NB4 (cell line): Measurements from ENCODE around the gene PRAMEF11.
"Not testable (repeated sequence)": the region's sequence is repeated elsewhere in the genome, so short reads cannot be mapped to it uniquely, and the experiment has no call there.

Experiments used
- DNase-seq: peaks from one replicate; pipeline ENCODE4 v3.0.0; 2010; ENCODE audit warnings: low read depth
- H3K4me3 ChIP-seq: one replicate; pipeline ENCODE4 v1.5.1; 2011; ENCODE audit warnings: mild to moderate bottlenecking, low read depth, low read length, moderate library complexity
- CTCF ChIP-seq: IDR thresholded peaks from one replicate; pipeline ENCODE4 v1.5.1; 2012; ENCODE audit warnings: low read depth, low read length
- MYC ChIP-seq: IDR thresholded peaks from 2 replicates; pipeline ENCODE4 v1.6.1; 2011; ENCODE audit warnings: low read depth, low read length
- POLR2A ChIP-seq: IDR thresholded peaks from 2 replicates; pipeline ENCODE4 v1.6.1; 2011; ENCODE audit warnings: mild to moderate bottlenecking; ENCODE audit not compliant: insufficient read length; ENCODE audit errors: extremely low read depth
- TF ChIP-seq, protein P1 (sequence below): IDR thresholded peaks from 2 replicates; pipeline ENCODE4 v1.6.1; 2011; ENCODE audit warnings: low read depth, low read length

PRAMEF11 gene

GRCh38 chr1:12831310-12831709 is at the start of gene PRAMEF11:
Gene PRAMEF11, minus strand, starts transcription at chr1:12831410. Its CDS starts 2,621 bp downstream, at chr1:12828789.
- not testable (repeated sequence) for H3K4me3 ChIP-seq, DNase-seq

DNA sequence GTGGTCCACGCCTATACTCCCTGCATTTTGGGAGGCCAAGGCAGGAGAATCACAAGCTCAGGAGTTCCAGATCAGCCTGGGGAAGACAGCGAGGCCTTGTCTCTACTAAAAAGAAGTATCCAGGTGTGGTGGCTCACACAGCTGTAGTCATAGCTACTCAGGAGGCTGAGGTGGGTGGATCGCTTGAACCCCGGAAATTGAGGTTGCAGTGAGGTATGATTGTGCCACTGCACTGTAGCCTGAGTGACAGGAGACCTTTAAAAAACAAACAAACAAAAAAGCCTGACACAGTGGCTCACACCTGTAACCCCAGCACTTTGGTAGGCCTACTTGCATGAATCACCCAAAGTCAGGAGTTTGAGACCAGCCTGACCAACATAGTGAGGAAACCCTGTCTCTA is 47.2 kb upstream of the PRAMEF11 start:
- not testable (repeated sequence) for DNase-seq, H3K4me3 ChIP-seq

GRCh38 chr1:12863131-12863880 is 32.1 kb upstream of the PRAMEF11 start:
- H3K4me3 ChIP-seq, DNase-seq: not testable (repeated sequence)

DNA sequence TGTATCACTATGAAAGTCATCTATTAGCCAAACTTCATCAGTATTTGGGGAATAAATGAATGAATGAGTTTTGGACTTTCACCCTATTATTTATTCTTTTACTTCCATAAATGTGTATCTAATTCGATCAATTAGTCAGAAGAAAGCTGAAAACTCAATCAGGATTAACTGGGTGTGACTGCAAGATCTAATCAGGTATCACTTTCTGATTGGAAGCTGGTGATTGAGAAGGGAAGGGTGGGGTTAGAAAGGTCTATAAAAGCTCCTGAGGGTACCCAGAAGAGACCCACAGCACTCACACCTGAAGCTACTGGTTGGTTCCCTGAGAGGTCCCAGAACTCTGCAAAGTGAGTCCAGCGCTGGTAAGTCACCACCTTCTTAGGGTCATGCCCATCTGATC is 25.6 kb upstream of the PRAMEF11 start, which contains the start of gene PRAMEF2:
Gene PRAMEF2, plus strand, starts transcription at position 301 of the 400 bp plus-strand sequence. CDS start 1,924 bp downstream, outside the sequence.
- DNase-seq, H3K4me3 ChIP-seq: not testable (repeated sequence)

DNA sequence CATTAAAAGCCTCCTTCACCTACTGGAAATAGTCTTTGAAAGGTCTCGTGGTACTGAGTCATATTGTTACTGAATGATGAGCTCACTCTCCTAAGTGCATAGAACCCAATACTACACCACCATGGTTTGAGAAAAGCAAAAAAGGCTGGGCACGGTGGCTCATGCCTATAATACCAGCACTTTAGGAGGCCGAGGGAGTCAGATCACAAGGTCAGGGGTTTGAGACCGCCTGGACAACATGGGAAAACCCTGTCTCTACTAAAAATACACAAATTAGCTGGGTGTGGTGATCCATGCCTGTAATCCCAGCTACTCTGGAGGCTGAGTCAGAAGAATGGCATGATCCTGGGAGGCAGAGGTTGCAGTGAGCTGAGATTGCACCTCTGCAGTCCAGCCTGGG is 20.6 kb upstream of the PRAMEF11 start:
- no peak overlapping the region for H3K4me3 ChIP-seq
- no peak for TF ChIP-seq CTCF
- TF ChIP-seq MYC = no peak
- TF ChIP-seq POLR2A = no peak
- TF ChIP-seq, protein P1, sequence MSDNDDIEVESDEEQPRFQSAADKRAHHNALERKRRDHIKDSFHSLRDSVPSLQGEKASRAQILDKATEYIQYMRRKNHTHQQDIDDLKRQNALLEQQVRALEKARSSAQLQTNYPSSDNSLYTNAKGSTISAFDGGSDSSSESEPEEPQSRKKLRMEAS = no peak
- no peak for DNase-seq

GRCh38 chr1:12848620-12849019 is 17.4 kb upstream of the PRAMEF11 start, which contains the start of gene HNRNPCL1:
Gene HNRNPCL1, minus strand, starts transcription at chr1:12848720. Its CDS starts 431 bp downstream, at chr1:12848289.
- H3K4me3 ChIP-seq, DNase-seq: not testable (repeated sequence)

- not testable (repeated sequence) for H3K4me3 ChIP-seq, DNase-seq
These were observed 2.0 kb upstream of the PRAMEF11 start for GRCh38 chr1:12833251-12833650.

GRCh38 chr1:12819061-12819460 is 12.1 kb downstream of the PRAMEF11 start:
- not testable (repeated sequence) for H3K4me3 ChIP-seq

DNA sequence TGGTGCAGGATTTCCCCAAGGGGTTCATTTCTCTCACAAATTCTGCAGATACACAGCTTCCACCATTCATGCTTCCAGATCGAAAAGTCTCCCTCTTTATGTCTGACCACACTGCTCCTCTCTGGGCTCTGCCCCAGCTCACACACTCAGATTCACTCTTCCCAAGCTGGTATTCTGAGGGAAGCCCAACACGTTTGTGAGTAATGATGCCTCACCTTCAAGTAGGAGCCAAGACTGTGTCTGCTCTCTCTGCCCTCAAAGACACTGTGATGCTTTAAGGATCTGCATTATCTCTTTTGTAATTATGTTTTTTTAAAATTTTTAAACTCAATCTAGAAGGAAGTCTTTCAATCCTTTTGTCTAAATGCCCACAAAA is 19.8 kb downstream of the PRAMEF11 start:
- no peak overlapping the region for H3K4me3 ChIP-seq
- TF ChIP-seq CTCF = no peak
- no peak for TF ChIP-seq MYC
- no peak for DNase-seq

More at GRCh38 chr1:12819061-12819460, 12.1 kb downstream of the PRAMEF11 start:
- DNase-seq = not testable (repeated sequence)

DNA sequence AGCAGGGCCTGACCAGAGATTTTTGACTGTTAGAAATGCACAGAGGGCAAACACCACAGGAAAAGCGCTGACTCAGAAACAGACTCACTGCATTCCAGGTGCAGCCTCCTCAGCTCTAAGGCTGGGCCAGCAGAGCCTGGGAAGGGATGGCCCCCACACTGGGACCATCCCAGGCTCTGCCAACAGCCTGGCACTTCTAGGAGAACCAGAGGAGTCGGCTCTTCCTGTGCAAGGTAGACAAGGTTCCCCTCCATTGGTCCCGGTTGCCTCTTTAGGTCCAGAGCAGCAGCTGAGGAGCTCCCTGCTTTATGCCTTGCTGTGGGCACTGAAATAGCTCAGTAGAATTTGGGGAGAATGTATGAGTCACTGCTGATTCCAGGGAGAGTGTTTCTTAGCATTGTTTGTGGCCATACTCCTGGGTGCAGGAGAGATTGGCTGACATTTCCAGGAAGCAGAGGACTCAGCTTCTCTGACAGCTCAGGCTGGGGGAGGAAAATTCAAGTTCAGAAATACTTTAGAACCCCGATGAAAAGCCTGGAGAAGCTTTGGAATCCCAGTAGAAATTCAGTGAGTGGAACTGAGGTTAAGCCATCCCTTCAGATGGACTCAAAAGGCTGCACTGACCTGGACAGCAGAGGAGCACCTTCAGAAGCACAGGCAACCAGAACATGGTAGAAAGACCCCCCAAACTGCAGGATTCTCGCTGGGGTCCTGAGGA is 20.4 kb downstream of the PRAMEF11 start:
- TF ChIP-seq POLR2A = no peak
- TF ChIP-seq, protein P1 = no peak
- DNase-seq = no peak
- no peak overlapping the region for H3K4me3 ChIP-seq
